ENCODE data around the gene TRAPPC3L. TPM values are rescaled to one million over a fixed set of nuclear protein-coding genes. Genes with fewer than 3 reads are reported as not detected.
A peak's percentile ranks its signal among the peaks of the same experiment; 100 is the strongest.

Gene TRAPPC3L
- total RNA-seq, 4 donors from 2014 or later, result not detected

DNA sequence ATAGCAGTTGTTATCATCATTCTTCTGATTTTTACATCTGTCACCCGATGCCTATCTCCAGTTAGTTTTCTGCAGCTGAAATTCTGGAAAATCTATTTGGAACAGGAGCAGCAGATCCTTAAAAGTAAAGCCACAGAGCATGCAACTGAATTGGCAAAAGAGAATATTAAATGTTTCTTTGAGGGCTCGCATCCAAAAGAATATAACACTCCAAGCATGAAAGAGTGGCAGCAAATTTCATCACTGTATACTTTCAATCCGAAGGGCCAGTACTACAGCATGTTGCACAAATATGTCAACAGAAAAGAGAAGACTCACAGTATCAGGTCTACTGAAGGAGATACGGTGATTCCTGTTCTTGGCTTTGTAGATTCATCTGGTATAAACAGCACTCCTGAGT, 82.2 kb downstream of the TRAPPC3L start:
- H3K9me3 ChIP-seq, result no peaks in the 10 kb centered on the region
- H3K27me3 ChIP-seq, result no peaks in the 10 kb centered on the region
- H3K27ac ChIP-seq, result peak overlapping the region in 1 of 4 donors; percentile 85
- TF ChIP-seq CTCF (IDR thresholded peaks at IDR 0.05) (no peak), POLR2A (IDR thresholded peaks at IDR 0.05) (no peak)
- no peak overlapping the region for H3K4me3 ChIP-seq
- H3K36me3 ChIP-seq, result no peaks in the 10 kb centered on the region
- H3K4me1 ChIP-seq, result no peaks in the 10 kb centered on the region
- no peak for DNase-seq

DNA sequence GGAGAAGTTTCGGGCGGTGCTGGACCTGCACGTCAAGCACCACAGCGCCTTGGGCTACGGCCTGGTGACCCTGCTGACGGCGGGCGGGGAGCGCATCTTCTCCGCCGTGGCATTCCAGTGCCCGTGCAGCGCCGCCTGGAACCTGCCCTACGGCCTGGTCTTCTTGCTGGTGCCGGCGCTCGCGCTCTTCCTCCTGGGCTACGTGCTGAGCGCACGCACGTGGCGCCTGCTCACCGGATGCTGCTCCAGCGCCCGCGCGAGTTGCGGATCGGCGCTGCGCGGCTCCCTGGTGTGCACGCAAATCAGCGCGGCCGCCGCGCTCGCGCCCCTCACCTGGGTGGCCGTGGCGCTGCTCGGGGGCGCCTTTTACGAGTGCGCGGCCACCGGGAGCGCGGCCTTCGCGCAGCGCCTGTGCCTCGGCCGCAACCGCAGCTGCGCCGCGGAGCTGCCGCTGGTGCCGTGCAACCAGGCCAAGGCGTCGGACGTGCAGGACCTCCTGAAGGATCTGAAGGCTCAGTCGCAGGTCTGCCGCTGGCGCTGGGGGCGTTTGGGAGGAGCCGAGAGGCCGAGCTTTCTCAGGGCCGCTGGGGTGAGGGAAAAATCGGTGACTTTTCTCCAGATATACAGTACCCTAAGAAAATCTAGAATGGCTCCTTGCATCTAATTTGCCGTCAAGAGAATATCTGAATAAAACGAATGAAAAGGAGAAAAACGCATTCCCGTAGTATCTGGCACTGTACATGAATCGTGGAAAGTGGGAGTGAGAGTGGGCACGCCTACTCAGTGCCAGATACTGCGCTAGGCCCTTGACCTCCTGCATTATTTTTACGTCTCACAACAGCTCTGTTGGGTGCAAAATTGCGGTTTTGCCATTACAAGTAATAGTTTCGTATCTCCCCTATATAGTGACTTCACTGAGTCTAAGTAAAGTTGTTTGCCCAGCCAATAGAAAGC, 83.3 kb downstream of the TRAPPC3L start:
- Histone ChIP-seq H3K9me3 (no peaks in the 10 kb centered on the region), H3K4me1 (no peaks in the 10 kb centered on the region), H3K27ac (peak overlapping the region; percentile 31 to 85 (median 44)), H3K36me3 (no peaks in the 10 kb centered on the region), H3K27me3 (no peaks in the 10 kb centered on the region), H3K4me3 (peak overlapping the region; percentile 40 to 65 (median 52))
- DNase-seq, result peak; percentile 59 to 75 (median 62)
- TF ChIP-seq CTCF (IDR thresholded peaks at IDR 0.05) (peak in 1 of 6 experiments; percentile 5), POLR2A (IDR thresholded peaks at IDR 0.05) (no peak)

DNA sequence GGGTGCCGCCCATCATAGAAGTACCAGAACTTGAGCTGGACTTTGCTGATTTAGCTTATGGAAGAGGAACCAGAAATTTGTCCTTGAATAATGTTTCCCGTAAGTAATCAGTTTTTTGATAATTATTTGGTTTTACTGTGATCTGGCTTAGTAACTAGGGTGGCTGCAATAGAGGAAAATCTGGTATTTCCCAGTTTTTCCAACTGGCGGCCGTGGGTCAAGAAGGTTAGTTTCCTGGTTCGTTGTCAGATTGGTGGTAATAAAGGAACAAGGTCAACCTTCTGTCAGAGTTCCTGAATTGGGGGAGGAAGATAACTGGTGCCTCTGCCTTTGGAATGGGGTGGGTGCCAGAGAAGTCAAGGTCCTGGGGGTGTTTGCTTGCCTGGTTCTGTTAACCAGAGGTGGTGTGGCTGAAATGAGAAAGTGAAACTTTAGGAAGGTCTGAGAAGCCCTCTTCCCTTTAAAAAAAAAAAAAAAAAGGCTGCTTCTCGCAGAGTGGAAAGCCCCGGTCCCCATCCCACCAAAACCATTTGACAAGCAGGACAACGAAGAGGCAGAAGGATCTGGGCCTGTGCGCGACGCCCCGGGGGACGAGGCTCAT, 84.1 kb downstream of the TRAPPC3L start, which contains the start of gene CALHM6:
Gene CALHM6, plus strand, starts transcription at position 45 of the 601 bp plus-strand sequence. Its CDS starts 555 bp downstream, at position 600.
- DNase-seq, result no peak
- TF ChIP-seq POLR2A (IDR thresholded peaks at IDR 0.05), result no peak
- no peak for TF ChIP-seq CTCF (IDR thresholded peaks at IDR 0.05)
- Histone ChIP-seq H3K4me3 (peak within 1 kb of the TSS; percentile 40 to 65 (median 52)), H3K27me3 (no peaks in the 10 kb centered on the region), H3K9me3 (no peaks in the 10 kb centered on the region), H3K36me3 (no peaks in the 10 kb centered on the region), H3K4me1 (no peaks in the 10 kb centered on the region), H3K27ac (peak within 1 kb of the TSS; percentile 31 to 85 (median 44))

GRCh38 chr6:116459927-116460326, 85.6 kb downstream of the TRAPPC3L start:
- no peak overlapping the region for H3K4me3 ChIP-seq
- no peak for TF ChIP-seq CTCF (IDR thresholded peaks at IDR 0.05)
- no peak for TF ChIP-seq POLR2A (IDR thresholded peaks at IDR 0.05)
- no peaks in the 10 kb centered on the region for H3K36me3 ChIP-seq
- no peak overlapping the region for H3K27ac ChIP-seq
- no peaks in the 10 kb centered on the region for H3K27me3 ChIP-seq
- no peaks in the 10 kb centered on the region for H3K4me1 ChIP-seq
- no peaks in the 10 kb centered on the region for H3K9me3 ChIP-seq
- DNase-seq, result no peak

- Histone ChIP-seq H3K27ac (no peak overlapping the region), H3K36me3 (no peaks in the 10 kb centered on the region), H3K4me3 (no peak overlapping the region), H3K27me3 (no peaks in the 10 kb centered on the region), H3K4me1 (no peaks in the 10 kb centered on the region), H3K9me3 (no peaks in the 10 kb centered on the region)
- DNase-seq, result no peak
- no peak for TF ChIP-seq CTCF (IDR thresholded peaks at IDR 0.05)
- no peak for TF ChIP-seq POLR2A (IDR thresholded peaks at IDR 0.05)
Observed at GRCh38 chr6:116458264-116458663, 87.2 kb downstream of the TRAPPC3L start.
